SU-DHL-6 (cell line): Measurements from ENCODE around the gene GHR.

Experiments
- EZH2phosphoT487 ChIP-seq: fragments of 200-600 bp; sonication (generic), shearing (Covaris generic); conservative IDR thresholded peaks from 2 replicates; pipeline ENCODE4 v1.6.1; 2018; ENCODE audit warnings: mild to moderate bottlenecking, antibody characterized with exemption, low read length, moderate library complexity, mixed read lengths
- TF ChIP-seq, protein P1 (sequence below): fragments of 200-600 bp; sonication (generic); IDR thresholded peaks from one replicate; pipeline ENCODE4 v1.5.1; 2017; ENCODE audit warnings: antibody characterized with exemption, mild to moderate bottlenecking, low read length, moderate library complexity; ENCODE audit not compliant: insufficient read depth, poor library complexity, severe bottlenecking

DNA sequence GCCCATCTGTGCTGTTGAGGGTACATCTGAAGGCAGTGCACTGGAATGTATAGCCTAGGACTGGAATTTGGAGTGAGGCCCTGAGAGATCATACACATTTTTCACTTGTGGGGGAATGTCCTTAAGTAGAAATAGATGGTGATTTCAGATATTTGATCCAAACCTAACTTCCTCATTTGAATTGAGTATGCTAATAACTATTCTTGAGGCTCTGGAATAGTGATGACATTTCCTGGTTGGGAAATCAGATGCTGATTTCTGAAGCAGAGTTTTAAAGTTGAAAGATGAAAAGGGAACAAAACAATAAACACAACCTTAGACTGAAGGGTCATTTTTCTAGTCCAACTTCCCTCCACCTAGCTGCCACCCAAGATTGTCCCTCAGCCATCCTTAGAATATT, 170.4 kb downstream of the GHR start:
- TF ChIP-seq, protein P1, sequence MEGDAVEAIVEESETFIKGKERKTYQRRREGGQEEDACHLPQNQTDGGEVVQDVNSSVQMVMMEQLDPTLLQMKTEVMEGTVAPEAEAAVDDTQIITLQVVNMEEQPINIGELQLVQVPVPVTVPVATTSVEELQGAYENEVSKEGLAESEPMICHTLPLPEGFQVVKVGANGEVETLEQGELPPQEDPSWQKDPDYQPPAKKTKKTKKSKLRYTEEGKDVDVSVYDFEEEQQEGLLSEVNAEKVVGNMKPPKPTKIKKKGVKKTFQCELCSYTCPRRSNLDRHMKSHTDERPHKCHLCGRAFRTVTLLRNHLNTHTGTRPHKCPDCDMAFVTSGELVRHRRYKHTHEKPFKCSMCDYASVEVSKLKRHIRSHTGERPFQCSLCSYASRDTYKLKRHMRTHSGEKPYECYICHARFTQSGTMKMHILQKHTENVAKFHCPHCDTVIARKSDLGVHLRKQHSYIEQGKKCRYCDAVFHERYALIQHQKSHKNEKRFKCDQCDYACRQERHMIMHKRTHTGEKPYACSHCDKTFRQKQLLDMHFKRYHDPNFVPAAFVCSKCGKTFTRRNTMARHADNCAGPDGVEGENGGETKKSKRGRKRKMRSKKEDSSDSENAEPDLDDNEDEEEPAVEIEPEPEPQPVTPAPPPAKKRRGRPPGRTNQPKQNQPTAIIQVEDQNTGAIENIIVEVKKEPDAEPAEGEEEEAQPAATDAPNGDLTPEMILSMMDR = no peak
- TF ChIP-seq EZH2phosphoT487 = no peak
